ENCODE measurements around the gene ZNF813.
"Not testable (repeated sequence)": the region's sequence is repeated elsewhere in the genome, so short reads cannot be mapped to it uniquely, and the experiment has no call there.

ZNF813 gene

DNA sequence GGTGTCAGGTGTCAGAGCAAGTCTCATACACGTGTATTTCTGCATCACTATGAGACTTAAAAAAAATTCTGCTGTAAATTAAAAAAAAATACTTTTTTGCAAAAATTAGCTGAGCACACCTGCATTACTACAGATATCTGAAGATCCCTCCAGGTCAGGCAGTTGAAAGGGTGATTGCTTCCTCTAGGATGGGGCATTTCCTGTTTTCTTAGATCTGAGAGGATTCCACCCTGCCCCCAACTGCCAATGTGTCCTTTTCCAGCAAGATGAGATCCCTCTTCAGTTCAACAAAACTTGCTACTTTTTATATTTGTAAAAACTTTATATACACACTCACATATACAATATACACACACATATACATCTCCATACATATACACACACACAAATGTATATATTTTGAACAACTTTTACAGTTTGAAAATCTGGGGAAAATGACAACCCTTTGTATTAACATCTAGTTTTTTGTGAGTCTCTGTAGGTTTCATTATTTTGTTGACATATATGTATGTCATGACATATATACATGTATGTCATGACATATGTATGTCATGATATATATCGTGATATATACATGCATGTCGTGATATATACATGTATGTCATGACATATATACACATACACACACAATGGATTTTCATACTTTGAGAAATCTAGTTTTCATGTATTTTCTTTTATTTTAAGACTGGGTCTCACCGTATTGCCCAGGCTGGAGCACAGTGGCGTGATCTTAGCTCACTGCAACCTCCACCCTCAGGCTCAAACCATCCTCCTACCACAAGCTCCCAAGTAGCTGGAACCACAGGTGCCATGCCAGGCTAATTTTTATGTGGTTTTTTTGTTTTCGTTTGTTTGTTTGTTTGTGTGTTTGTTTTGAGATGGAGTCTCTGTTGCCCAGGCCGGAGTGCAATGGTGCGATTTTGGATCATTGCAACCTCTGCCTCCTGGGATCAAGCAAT lies 17.8 kb downstream of the ZNF813 start:
- no peak for DNase-seq

DNA sequence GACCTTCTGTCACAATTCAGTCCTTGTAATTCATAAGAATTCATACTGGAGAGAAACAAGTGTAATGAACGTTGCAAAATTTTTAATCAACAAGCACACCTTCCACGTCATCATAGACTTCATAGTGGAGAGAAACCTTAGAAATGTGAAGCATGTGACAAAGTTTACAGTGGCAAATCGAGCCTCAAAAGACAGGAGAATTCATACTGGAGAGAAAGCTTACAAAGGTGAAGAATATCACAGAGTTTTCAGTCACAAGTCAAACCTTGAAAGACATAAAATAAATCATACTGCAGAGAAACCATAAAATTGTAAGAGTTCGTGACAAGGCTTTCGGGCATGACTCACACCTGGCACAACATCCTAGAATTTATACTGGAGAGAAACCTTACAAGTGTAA lies 24.6 kb downstream of the ZNF813 start:
- DNase-seq, result no peak

DNA sequence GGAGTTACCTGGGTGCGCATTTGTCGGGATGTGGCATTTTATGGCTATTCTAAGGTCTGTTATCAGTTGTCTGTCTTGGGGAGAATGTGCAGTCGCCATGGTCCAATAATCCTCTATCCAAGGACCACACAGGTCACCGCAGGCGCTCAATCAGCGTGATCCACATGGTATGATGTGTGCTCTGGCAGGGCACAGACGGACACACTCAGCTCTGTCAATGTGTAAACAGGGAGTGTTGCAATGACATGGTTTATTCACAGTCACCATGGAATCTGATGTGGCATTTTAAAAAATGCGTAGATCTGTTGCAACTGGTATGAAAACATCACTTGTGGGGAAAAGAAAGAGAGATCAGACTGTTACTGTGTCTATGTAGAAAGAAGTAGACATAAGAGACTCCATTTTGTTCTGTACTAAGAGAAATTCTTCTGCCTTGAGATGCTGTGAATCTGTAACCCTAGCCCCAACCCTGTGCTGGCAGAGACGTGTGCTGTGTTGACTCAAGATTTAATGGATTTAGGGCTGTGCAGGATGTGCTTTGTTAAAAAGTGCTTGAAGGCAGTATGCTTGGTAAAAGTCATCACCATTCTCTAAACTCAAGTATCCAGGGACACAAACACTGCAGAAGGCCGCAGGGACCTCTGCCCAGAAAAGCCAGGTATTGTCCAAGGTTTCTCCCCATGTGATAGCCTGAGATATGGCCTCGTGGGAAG lies 29.9 kb downstream of the ZNF813 start:
- not testable (repeated sequence) for DNase-seq

DNA sequence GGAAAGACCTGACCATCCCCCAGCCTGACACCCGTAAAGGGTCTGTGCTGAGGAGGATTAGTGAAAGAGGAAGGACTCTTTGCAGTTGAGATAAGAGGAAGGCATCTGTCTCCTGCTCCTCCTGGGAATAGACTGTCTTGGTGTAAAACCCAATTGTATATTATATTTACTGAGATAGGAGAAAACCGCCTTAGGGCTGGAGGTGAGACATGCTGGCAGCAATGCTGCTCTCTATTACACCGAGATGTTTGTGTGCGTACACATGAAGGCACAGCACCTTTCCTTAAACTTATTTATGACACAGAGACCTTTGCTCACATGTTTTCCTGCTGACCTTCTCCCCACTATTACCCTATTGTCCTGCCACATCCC lies 30.5 kb downstream of the ZNF813 start:
- not testable (repeated sequence) for DNase-seq

DNA sequence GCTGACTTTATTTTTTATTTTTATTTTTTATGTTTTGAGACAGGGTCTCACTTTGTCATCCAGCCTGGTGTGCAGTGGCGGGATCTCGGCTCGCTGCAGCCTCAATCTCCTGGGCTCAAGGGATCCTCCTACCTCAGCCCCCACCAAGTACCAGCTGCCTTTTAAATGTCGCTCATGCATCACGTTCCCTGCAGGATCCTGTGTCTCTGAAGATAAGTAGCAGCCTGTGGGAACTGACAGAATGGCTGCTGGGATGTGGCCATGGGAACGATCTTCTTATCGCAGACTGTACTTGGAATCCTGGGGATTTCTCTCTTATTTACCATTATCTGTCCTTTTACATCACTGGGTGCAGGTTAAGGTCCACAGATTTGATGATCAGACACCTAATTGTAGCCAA lies 35.6 kb downstream of the ZNF813 start:
- not testable (repeated sequence) for DNase-seq

GRCh38 chr19:53503671-53504364 lies 36.3 kb downstream of the ZNF813 start:
- DNase-seq, result not testable (repeated sequence)

DNA sequence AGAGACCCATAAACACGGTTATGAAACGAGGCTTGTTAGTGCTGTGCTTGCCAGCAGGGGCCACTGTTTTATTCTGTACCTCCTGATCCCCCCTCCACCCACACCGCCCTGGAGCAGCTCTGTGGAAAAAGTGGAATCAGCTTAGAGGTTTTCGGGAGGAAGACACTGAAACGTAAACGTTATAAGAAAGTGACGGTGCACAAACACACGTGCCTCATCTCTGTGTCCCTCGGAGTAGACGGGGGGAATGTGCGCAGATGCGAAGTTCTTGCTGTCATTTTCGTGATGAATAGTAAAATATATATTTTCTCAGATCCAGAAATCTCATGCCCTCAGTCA lies 36.8 kb downstream of the ZNF813 start:
- DNase-seq, result not testable (repeated sequence)

- no peak for DNase-seq
Observed at GRCh38 chr19:53504885-53505284, 37.4 kb downstream of the ZNF813 start.

DNA sequence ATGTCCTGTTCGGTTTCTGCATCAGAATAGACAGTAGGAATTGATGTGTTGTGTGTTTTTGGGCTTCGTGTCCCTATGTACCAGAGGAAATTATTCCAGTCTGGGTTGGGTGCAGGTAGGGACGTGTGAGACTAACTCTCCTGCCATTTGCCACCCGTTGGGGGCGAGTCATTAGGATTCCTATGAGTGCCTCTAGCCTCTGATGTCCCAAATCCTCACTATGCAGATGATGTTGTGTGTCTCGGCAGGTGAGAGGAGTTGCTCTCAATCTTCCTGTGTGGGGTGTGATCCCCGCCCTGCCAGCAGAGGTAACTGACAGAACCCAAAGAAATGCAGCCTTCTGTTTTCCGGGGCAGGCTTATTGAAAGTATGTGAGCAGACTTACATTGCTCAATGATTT lies 39.2 kb downstream of the ZNF813 start:
- DNase-seq, result no peak

DNA sequence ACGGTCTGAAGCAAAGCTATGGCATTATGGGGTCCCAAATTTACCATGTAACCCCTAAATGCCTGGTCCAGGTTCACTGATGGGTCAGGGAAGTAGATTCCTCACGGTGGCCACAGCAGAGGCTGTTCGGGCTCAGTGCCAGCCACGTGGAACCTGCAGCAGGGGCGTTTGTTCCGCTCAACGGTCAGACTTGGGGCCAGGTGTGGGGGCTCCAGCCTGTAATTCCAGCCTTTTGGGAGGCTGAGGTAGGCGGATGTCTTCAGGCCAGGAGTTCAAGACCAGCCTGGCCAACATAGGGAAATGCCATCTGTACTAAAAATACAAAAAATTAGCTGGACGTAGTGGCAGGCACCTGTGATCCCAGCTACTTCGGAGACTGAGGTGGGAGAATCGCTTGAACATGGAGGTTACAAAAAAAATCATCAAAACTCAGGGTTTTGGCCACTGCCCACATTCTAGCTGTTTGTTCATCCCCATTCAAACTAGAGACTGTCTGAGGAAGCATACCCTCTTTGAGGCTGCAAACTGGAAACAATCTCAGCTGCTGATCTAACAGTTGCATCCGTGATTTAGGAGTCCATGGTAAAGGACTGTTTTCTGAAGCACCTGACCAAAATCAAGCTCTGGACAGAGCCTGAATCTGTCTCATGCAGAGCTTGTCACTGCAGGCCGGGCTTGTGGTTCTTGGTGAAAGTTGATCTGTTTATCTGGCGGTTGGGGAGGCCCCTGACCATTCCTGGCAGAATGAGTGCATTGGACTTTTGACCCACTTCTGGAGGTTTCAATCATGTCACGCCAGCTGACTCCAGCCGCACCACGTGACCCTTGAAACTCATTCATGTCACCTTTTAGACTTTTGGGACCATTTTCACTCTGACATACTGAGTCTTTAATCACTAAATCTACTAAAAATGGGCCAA lies 40.2 kb downstream of the ZNF813 start:
- DNase-seq, result no peak

- no peak for DNase-seq
Observed at GRCh38 chr19:53509443-53509842, 41.9 kb downstream of the ZNF813 start.

DNA sequence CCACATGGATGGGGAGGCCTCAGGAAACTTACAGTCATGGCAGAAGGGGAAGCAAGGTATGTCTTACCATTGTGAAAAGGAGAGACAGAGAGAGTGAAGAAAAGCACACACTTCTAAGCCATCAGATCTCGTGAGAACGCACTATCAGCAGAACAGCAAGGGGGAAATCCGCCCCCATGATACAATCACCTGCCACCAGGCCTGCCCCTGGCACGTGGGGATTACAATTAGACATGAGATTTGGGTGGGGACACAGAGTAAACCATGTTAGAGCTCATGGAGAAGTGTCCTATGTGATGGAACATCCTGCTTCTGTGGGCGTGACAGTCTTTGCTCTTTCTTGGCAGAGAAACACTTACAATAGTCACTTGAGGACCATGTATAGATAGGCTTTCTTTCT lies 42.3 kb downstream of the ZNF813 start:
- DNase-seq, result no peak

GRCh38 chr19:53511357-53511756 lies 43.8 kb downstream of the ZNF813 start:
- no peak for DNase-seq

GRCh38 chr19:53511933-53512374 lies 44.4 kb downstream of the ZNF813 start:
- peak; percentile 24 for DNase-seq

- not testable (repeated sequence) for DNase-seq
Observed at GRCh38 chr19:53515047-53515446, 47.5 kb downstream of the ZNF813 start.

GRCh38 chr19:53517114-53517741 lies 49.7 kb downstream of the ZNF813 start:
- DNase-seq, result no peak

GRCh38 chr19:53518121-53518520 lies 50.6 kb downstream of the ZNF813 start:
- DNase-seq, result no peak

- no peak for DNase-seq
Observed at GRCh38 chr19:53518716-53519115, 51.2 kb downstream of the ZNF813 start.

- DNase-seq, result no peak
Observed at GRCh38 chr19:53519446-53519845, 51.9 kb downstream of the ZNF813 start.

GRCh38 chr19:53520163-53520546 lies 52.6 kb downstream of the ZNF813 start:
- DNase-seq, result no peak

GRCh38 chr19:53520547-53521372 lies 53.2 kb downstream of the ZNF813 start:
- DNase-seq, result peak; percentile 79

Data from activated CD4-positive, alpha-beta T cell treated with anti-CD3 and anti-CD28 coated beads for 1 hour (primary cell).